Measurements from ENCODE around the gene GBX2. TPM values are rescaled to one million over a fixed set of nuclear protein-coding genes. Genes with fewer than 3 reads are reported as not detected.

Gene GBX2
- total RNA-seq, 5 donors from 2014 or later (not counting 1 experiment from before 2014, with no cell fraction given): not detected

DNA sequence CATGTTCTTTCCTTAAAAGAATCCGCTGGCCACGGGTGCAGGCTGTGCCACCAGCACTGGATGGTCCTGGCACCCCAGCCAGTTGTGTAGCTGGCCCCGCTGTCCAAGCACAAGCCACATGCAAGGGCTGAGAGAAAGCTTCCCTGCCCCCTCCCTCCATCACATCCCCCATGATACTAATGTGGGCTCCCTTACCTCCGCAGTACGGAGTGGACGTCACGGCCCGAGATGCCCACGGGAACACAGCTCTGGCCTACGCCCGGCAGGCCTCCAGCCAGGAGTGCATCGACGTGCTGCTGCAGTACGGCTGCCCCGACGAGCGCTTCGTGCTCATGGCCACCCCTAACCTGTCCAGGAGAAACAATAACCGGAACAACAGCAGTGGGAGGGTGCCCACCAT is 44.5 kb downstream of the GBX2 start:
- Histone ChIP-seq H3K4me3 (ENCODE audit: control insufficient read depth in 1 of 2, extremely low read depth in 1 of 2, low read length in 1 of 2) (no peak overlapping the region), H3K27me3 (replicated peaks in 1 of 2; ENCODE audit: control insufficient read depth in 2 of 2, extremely low read depth in 1 of 2, insufficient read depth in 2 of 2, low read length in 1 of 2) (peaks cover 0 to 15% of the 10 kb centered on the region in 2 experiments), H3K9me3 (no peaks in the 10 kb centered on the region), H3K27ac (ENCODE audit: low read length) (no peak overlapping the region), H3K36me3 (ENCODE audit: control insufficient read depth in 2 of 2, extremely low read depth in 1 of 2, insufficient read depth in 1 of 2, low read length in 1 of 2) (no peaks in the 10 kb centered on the region), H3K4me1 (ENCODE audit: control insufficient read depth in 1 of 2, extremely low read depth in 1 of 2, insufficient read depth in 2 of 2, low read length in 2 of 2) (no peaks in the 10 kb centered on the region)
- 92% methylated on average over 13 of the region's 19 CpGs for WGBS (ENCODE audit: insufficient coverage)
- Mint-ChIP-seq H3K4me1 (no peaks in the 10 kb centered on the region), H3K9me3 (no peaks in the 10 kb centered on the region), H3K36me3 (no peaks in the 10 kb centered on the region), H3K4me3 (no peak overlapping the region), H3K27ac (no peak overlapping the region), H3K27me3 (peaks cover 0 to 7% of the 10 kb centered on the region in 2 donors)
- ATAC-seq (replicated peaks in 1 of 4) (no peak), DNase-seq (no peak)
- POLR2A ChIA-PET: no interaction called here
- CTCF ChIA-PET: no interaction called here

DNA sequence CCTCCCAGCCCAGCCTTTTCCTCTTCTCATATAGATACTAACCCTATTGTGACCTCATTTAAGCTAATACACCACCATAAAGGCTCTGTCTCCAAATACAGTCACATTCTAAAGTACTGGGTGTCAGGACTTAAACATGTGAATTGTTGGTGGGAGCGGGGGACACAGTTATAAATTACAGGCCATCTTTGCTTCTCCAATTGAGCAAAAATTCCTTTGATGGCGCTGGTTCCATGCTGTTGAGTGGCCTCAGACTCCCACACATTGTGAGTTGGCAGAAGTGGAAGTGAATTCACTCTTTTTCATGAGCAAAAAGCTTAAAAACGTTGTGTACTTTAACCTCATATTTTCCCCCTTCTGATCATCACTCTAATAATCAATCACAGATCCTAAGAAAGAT is 46.0 kb downstream of the GBX2 start:
- no peak overlapping the region for H3K27ac Mint-ChIP-seq
- H3K4me1 Mint-ChIP-seq: no peaks in the 10 kb centered on the region
- H3K9me3 ChIP-seq: no peaks in the 10 kb centered on the region
- H3K36me3 ChIP-seq (ENCODE audit: control insufficient read depth in 2 of 2, extremely low read depth in 1 of 2, insufficient read depth in 1 of 2, low read length in 1 of 2): no peaks in the 10 kb centered on the region
- DNase-seq (no peak), ATAC-seq (replicated peaks in 1 of 4) (no peak)
- no peaks in the 10 kb centered on the region for H3K4me1 ChIP-seq (ENCODE audit: control insufficient read depth in 1 of 2, extremely low read depth in 1 of 2, insufficient read depth in 2 of 2, low read length in 2 of 2)
- H3K4me3 Mint-ChIP-seq: no peak overlapping the region
- H3K27me3 Mint-ChIP-seq: peaks cover under 1 to 8% of the 10 kb centered on the region in 2 donors
- ChIA-PET CTCF (no interaction called here), POLR2A (no interaction called here)
- H3K36me3 Mint-ChIP-seq: no peaks in the 10 kb centered on the region
- H3K4me3 ChIP-seq (ENCODE audit: control insufficient read depth in 1 of 2, extremely low read depth in 1 of 2, low read length in 1 of 2): no peak overlapping the region
- no peaks in the 10 kb centered on the region for H3K9me3 Mint-ChIP-seq
- H3K27ac ChIP-seq (ENCODE audit: low read length): no peak overlapping the region
- peaks cover 0 to 15% of the 10 kb centered on the region in 2 experiments for H3K27me3 ChIP-seq (replicated peaks in 1 of 2; ENCODE audit: control insufficient read depth in 2 of 2, extremely low read depth in 1 of 2, insufficient read depth in 2 of 2, low read length in 1 of 2)
- WGBS (ENCODE audit: insufficient coverage): no CpG with 5 or more reads among the region's 3 CpGs

DNA sequence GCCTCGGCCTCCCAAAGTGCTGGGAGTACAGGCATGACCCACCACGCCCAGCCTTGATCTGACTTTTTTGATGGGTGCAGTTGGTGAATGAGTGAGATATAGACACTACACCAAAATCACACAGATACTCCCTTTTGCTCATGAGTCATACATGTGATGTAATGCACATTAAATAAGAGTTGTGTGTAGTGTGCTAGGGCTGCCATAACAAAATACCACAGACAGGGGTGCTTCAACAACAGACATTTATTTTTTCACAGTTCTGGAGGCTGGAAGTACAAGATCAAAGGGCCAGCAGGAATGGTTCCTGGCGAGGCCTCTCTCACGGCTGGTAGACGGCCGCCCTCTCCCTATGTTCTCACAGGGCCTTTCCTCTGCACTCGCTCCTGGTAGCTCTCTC is 46.6 kb downstream of the GBX2 start:
- ATAC-seq (replicated peaks in 1 of 4): no peak
- ChIA-PET POLR2A (interaction anchor here in 1 of 2 donors (0.6 kb wide), 1 partner anchor 60 kb away, joined by 3 read pairs; no protein-coding TSS in a partner anchor), CTCF (no interaction called here)
- no peaks in the 10 kb centered on the region for H3K9me3 Mint-ChIP-seq
- no peaks in the 10 kb centered on the region for H3K36me3 Mint-ChIP-seq
- WGBS (ENCODE audit: insufficient coverage): 100% methylated on average over 4 of the region's 7 CpGs
- H3K27me3 Mint-ChIP-seq: peaks cover 3 to 8% of the 10 kb centered on the region in 2 donors
- no peaks in the 10 kb centered on the region for H3K36me3 ChIP-seq (ENCODE audit: control insufficient read depth in 2 of 2, extremely low read depth in 1 of 2, insufficient read depth in 1 of 2, low read length in 1 of 2)
- H3K27me3 ChIP-seq (replicated peaks in 1 of 2; ENCODE audit: control insufficient read depth in 2 of 2, extremely low read depth in 1 of 2, insufficient read depth in 2 of 2, low read length in 1 of 2): peaks cover 0 to 15% of the 10 kb centered on the region in 2 experiments
- H3K27ac ChIP-seq (ENCODE audit: low read length): no peak overlapping the region
- DNase-seq: no peak
- H3K4me3 ChIP-seq (ENCODE audit: control insufficient read depth in 1 of 2, extremely low read depth in 1 of 2, low read length in 1 of 2): no peak overlapping the region
- H3K4me1 ChIP-seq (ENCODE audit: control insufficient read depth in 1 of 2, extremely low read depth in 1 of 2, insufficient read depth in 2 of 2, low read length in 2 of 2): no peaks in the 10 kb centered on the region
- no peaks in the 10 kb centered on the region for H3K9me3 ChIP-seq
- no peak overlapping the region for H3K27ac Mint-ChIP-seq
- no peaks in the 10 kb centered on the region for H3K4me1 Mint-ChIP-seq
- H3K4me3 Mint-ChIP-seq: no peak overlapping the region

DNA sequence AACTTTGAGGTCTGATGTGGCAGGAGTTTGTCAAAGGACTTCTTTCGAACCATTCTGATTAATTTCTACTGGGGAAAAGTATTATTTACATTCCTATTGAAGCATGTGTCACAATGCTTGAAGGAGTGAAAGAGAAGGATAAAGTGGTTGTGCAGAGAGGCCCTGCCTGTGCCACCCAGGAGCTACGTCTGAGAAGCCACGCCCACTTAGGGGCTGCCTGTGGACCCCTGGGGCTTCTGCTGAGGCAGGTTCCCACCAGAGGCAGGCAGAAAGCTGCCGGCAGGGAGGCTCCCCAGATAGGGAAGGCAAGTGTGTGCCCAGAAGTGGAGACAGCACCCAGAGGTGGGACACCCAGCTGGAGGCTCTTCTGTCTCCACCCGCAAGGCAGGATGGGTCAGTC is 47.4 kb downstream of the GBX2 start:
- Histone ChIP-seq H3K27ac (ENCODE audit: low read length) (no peak overlapping the region), H3K4me3 (ENCODE audit: control insufficient read depth in 1 of 2, extremely low read depth in 1 of 2, low read length in 1 of 2) (no peak overlapping the region), H3K27me3 (replicated peaks in 1 of 2; ENCODE audit: control insufficient read depth in 2 of 2, extremely low read depth in 1 of 2, insufficient read depth in 2 of 2, low read length in 1 of 2) (peaks cover 0 to 15% of the 10 kb centered on the region in 2 experiments), H3K9me3 (no peaks in the 10 kb centered on the region), H3K36me3 (ENCODE audit: control insufficient read depth in 2 of 2, extremely low read depth in 1 of 2, insufficient read depth in 1 of 2, low read length in 1 of 2) (no peaks in the 10 kb centered on the region), H3K4me1 (ENCODE audit: control insufficient read depth in 1 of 2, extremely low read depth in 1 of 2, insufficient read depth in 2 of 2, low read length in 2 of 2) (no peaks in the 10 kb centered on the region)
- no peak for DNase-seq
- no peak overlapping the region for H3K4me3 Mint-ChIP-seq
- ATAC-seq (replicated peaks in 1 of 4): no peak
- H3K36me3 Mint-ChIP-seq: no peaks in the 10 kb centered on the region
- 71% methylated on average over 3 of the region's 5 CpGs for WGBS (ENCODE audit: insufficient coverage)
- H3K4me1 Mint-ChIP-seq: no peaks in the 10 kb centered on the region
- no peak overlapping the region for H3K27ac Mint-ChIP-seq
- ChIA-PET POLR2A (no interaction called here), CTCF (no interaction called here)
- no peaks in the 10 kb centered on the region for H3K9me3 Mint-ChIP-seq
- peaks cover 3 to 8% of the 10 kb centered on the region in 2 donors for H3K27me3 Mint-ChIP-seq

DNA sequence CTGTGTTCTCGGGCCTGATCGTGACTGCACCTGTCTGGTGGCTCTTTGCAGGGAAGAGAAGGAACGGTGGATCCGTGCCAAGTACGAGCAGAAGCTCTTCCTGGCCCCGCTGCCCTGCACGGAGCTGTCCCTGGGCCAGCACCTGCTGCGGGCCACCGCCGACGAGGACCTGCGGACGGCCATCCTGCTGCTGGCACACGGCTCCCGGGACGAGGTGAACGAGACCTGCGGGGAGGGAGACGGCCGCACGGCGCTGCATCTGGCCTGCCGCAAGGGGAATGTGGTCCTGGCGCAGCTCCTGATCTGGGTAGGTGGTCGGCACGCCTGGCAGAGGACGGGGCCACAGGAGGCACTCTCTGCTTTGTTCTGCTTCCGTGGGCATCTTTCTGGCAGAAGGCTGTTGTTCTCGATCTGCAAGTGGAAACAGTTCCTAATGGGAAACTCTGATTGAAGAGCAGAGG is 48.0 kb downstream of the GBX2 start:
- ChIA-PET POLR2A (no interaction called here), CTCF (no interaction called here)
- Mint-ChIP-seq H3K9me3 (no peaks in the 10 kb centered on the region), H3K27me3 (peaks cover 3 to 8% of the 10 kb centered on the region in 2 donors), H3K4me1 (no peaks in the 10 kb centered on the region), H3K27ac (no peak overlapping the region), H3K36me3 (no peaks in the 10 kb centered on the region), H3K4me3 (no peak overlapping the region)
- no peaks in the 10 kb centered on the region for H3K9me3 ChIP-seq
- no peaks in the 10 kb centered on the region for H3K4me1 ChIP-seq (ENCODE audit: control insufficient read depth in 1 of 2, extremely low read depth in 1 of 2, insufficient read depth in 2 of 2, low read length in 2 of 2)
- no peak overlapping the region for H3K27ac ChIP-seq (ENCODE audit: low read length)
- no peaks in the 10 kb centered on the region for H3K36me3 ChIP-seq (ENCODE audit: control insufficient read depth in 2 of 2, extremely low read depth in 1 of 2, insufficient read depth in 1 of 2, low read length in 1 of 2)
- no peak for ATAC-seq (replicated peaks in 1 of 4)
- peaks cover 0 to 15% of the 10 kb centered on the region in 2 experiments for H3K27me3 ChIP-seq (replicated peaks in 1 of 2; ENCODE audit: control insufficient read depth in 2 of 2, extremely low read depth in 1 of 2, insufficient read depth in 2 of 2, low read length in 1 of 2)
- no peak for DNase-seq
- H3K4me3 ChIP-seq (ENCODE audit: control insufficient read depth in 1 of 2, extremely low read depth in 1 of 2, low read length in 1 of 2): no peak overlapping the region
- whole genome bisulfite sequencing (ENCODE audit: insufficient coverage): 60% methylated on average over 29 of the region's 29 CpGs

DNA sequence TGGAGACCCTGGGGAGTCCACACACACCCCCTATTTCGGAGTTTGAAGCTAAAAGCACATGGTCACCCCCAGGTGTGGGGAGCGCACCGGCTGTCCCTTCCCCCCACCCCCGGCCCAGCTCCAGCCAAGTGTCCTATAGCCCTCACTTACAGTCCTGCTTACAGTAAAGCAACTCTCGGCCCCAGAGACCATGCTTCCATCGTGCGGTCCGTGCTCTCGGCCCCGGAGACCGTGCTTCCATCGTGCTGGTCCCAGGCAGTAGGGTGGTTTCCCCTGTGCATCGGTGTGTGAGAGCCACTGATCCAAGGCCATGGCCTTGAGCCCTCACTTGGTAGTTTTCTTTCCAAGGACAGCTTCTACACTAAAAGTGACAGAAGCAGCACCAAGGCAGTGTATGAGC is 48.7 kb downstream of the GBX2 start:
- Histone ChIP-seq H3K4me3 (ENCODE audit: control insufficient read depth in 1 of 2, extremely low read depth in 1 of 2, low read length in 1 of 2) (no peak overlapping the region), H3K27ac (ENCODE audit: low read length) (no peak overlapping the region), H3K36me3 (ENCODE audit: control insufficient read depth in 2 of 2, extremely low read depth in 1 of 2, insufficient read depth in 1 of 2, low read length in 1 of 2) (no peaks in the 10 kb centered on the region), H3K4me1 (ENCODE audit: control insufficient read depth in 1 of 2, extremely low read depth in 1 of 2, insufficient read depth in 2 of 2, low read length in 2 of 2) (no peaks in the 10 kb centered on the region), H3K9me3 (no peaks in the 10 kb centered on the region), H3K27me3 (replicated peaks in 1 of 2; ENCODE audit: control insufficient read depth in 2 of 2, extremely low read depth in 1 of 2, insufficient read depth in 2 of 2, low read length in 1 of 2) (peaks cover 0 to 15% of the 10 kb centered on the region in 2 experiments)
- ChIA-PET POLR2A (no interaction called here), CTCF (no interaction called here)
- Mint-ChIP-seq H3K27ac (no peak overlapping the region), H3K36me3 (no peaks in the 10 kb centered on the region), H3K4me1 (no peaks in the 10 kb centered on the region), H3K27me3 (peaks cover 3 to 8% of the 10 kb centered on the region in 2 donors), H3K4me3 (no peak overlapping the region), H3K9me3 (no peaks in the 10 kb centered on the region)
- DNase-seq (no peak), ATAC-seq (replicated peaks in 1 of 4) (no peak)
- 73% methylated on average over 10 of the region's 13 CpGs for WGBS (ENCODE audit: insufficient coverage)

DNA sequence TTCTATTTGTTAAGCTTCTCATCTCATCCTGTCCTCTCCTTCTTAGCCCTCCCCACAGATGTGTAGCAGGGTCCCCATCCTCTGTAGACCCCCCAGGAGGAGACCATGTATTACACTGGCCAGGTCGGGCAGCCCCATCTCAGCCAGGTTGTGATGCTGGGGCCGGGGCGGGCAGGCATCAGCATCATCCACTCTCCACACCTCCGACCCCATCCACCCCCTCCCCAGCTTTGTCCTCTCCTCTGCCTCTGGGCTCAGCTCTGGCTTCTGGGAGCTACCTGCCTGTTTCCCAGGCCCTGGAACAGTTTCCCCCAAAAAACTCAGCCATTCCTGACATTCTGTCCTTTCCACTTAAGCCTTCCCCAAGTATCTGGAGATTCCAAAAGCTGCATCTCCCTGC is 49.2 kb downstream of the GBX2 start:
- WGBS (ENCODE audit: insufficient coverage): 66% methylated on average over 4 of the region's 4 CpGs
- no peak overlapping the region for H3K27ac Mint-ChIP-seq
- H3K4me1 ChIP-seq (ENCODE audit: control insufficient read depth in 1 of 2, extremely low read depth in 1 of 2, insufficient read depth in 2 of 2, low read length in 2 of 2): no peaks in the 10 kb centered on the region
- no peaks in the 10 kb centered on the region for H3K9me3 Mint-ChIP-seq
- H3K27me3 ChIP-seq (replicated peaks in 1 of 2; ENCODE audit: control insufficient read depth in 2 of 2, extremely low read depth in 1 of 2, insufficient read depth in 2 of 2, low read length in 1 of 2): peaks cover 0 to 15% of the 10 kb centered on the region in 2 experiments
- ATAC-seq (replicated peaks in 1 of 4) (no peak), DNase-seq (no peak)
- H3K9me3 ChIP-seq: no peaks in the 10 kb centered on the region
- no peaks in the 10 kb centered on the region for H3K36me3 ChIP-seq (ENCODE audit: control insufficient read depth in 2 of 2, extremely low read depth in 1 of 2, insufficient read depth in 1 of 2, low read length in 1 of 2)
- H3K4me3 Mint-ChIP-seq: no peak overlapping the region
- no peaks in the 10 kb centered on the region for H3K4me1 Mint-ChIP-seq
- ChIA-PET CTCF (no interaction called here), POLR2A (no interaction called here)
- H3K27ac ChIP-seq (ENCODE audit: low read length): no peak overlapping the region
- H3K36me3 Mint-ChIP-seq: no peaks in the 10 kb centered on the region
- H3K4me3 ChIP-seq (ENCODE audit: control insufficient read depth in 1 of 2, extremely low read depth in 1 of 2, low read length in 1 of 2): no peak overlapping the region
- peaks cover 3 to 8% of the 10 kb centered on the region in 2 donors for H3K27me3 Mint-ChIP-seq

Measured in T-cell (primary cell).